ENCODE measurements around the gene PVR.
"Not testable (repeated sequence)": the region's sequence is repeated elsewhere in the genome, so short reads cannot be mapped to it uniquely, and the experiment has no call there.

PVR gene

DNA sequence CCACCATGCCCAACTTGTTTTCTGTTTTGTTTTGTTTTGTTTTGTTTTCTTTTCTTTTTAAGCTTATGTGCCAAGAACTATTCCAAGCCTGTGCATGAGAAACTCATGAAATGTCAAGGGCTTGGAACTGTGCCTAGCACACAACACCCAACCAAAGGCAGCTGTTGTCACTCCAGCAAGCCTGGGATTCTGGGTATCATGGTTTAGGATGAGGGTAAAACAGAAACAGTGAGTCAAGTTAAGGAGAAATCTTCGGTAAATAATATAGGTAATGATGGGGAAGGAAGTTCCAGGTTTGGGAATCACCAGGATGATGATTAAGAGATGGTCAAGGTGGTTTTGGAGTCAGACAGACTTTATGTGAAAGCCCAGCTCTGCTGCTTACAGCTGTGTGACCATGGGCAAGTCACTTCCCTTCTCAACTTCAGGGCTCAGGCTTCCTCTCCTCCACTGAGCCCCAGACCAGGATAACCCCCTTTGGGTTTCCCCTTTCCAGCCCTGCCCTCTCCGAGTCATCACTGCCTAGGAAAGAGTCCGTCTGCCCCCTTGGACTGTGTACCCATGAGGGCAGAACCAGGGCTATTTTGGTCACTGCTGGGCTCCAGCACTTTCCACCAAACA is 5.0 kb downstream of the PVR start:
- no peak for DNase-seq

DNA sequence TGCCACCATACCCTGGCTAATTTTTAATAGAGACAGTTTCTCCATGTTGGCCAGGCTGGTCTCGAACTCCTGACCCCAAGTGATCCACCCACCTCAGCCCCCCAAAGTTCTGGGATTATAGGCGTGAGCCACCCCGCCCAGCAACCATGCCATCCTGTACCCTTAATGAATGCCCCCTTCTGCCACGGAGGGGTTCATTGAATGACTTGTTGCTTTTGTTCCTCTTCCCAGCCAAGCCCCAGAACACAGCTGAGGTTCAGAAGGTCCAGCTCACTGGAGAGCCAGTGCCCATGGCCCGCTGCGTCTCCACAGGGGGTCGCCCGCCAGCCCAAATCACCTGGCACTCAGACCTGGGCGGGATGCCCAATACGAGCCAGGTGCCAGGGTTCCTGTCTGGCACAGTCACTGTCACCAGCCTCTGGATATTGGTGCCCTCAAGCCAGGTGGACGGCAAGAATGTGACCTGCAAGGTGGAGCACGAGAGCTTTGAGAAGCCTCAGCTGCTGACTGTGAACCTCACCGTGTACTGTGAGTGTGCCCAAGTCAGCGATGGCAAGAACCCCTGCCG is 6.0 kb downstream of the PVR start:
- DNase-seq = no peak

DNA sequence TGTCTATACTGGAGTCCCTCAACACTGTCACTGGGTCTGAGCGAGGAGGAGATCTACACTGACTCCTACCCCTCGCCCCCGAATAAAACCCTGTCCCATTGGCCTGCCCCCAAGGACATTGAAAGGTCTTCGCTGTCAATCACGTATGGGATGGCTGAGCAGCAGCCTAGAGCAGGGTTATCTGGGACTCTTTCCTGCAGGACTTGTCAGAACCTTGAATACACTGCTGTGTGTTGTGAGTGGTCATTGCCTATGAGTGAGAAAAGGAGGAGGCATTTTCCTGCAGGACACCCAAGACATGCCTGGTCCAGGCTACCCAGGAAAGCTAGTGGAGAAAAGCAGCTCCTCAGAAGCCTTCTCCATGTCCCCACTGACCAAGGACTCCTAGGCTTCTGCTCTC is 9.6 kb downstream of the PVR start:
- no peak for DNase-seq

DNA sequence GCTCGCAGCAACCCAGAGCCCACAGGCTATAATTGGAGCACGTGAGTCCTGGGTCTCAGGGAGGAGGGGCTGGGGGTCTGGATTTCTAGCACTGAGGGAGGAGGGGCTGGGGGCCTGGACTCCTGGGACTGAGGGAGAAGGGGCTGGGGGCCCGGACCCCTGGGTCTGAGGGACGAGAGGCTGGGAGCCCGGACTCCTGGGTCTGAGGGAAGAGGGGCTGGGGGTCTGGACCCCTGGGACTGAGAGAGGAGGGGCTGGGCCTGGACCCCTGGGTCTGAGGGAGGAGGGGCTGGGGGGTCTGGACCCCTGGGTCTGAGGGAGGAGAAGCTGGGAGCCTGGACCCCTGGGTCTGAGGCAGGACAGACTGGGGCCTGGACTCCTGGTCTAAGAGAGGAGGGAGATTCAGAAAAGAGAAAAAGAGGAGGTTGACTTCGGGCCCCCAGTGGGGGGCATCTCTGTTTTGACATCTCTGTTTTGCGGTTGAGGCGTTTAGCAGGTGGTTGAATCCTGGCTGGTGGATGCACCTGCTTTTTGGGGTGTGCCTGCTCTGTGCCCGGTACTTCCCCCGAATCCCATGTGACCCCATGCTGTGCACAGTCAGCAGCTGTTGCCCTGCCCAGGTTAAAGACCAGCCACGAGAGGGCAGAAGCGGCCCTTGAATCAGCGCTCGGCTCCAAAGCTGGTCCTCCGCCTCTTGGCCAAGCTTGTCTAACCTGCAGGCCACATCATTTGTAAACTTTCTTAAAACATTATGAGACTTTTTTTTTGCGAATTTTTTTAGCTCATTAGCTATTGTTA is 10.5 kb downstream of the PVR start:
- no peak for DNase-seq

- DNase-seq = peak; percentile 18
Observed at GRCh38 chr19:44657211-44657921, 13.7 kb downstream of the PVR start.

DNA sequence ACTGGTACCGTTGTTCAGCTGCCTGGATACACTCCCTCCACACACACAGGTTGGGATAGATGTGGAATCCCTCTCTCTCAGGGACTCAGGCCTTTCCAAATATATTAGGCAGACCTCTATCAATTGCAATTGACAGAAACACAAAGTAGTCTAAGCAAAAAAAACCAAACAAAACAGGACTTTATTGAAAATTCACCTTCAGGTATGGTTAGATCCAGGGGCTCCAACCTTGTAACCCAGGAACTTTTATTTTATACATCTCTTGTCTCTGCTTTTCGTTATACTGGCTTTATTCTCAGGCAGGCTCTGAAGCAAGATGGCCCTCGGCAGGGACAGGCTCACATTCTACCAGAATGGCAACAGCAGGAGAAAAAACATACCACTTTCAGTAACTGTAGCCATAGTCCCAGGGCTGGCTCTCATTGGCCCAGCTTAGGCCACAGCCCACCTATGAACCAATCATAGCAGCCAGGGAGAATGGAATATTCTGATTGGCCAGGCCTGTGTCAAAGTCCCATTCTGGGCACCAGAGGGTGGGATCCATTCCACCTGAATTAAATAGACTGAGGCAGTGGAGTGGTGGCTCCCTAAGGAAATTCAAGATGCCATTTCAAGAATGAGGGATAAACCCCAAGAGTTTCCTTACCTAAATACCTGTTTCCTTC is 14.5 kb downstream of the PVR start:
- DNase-seq = no peak

DNA sequence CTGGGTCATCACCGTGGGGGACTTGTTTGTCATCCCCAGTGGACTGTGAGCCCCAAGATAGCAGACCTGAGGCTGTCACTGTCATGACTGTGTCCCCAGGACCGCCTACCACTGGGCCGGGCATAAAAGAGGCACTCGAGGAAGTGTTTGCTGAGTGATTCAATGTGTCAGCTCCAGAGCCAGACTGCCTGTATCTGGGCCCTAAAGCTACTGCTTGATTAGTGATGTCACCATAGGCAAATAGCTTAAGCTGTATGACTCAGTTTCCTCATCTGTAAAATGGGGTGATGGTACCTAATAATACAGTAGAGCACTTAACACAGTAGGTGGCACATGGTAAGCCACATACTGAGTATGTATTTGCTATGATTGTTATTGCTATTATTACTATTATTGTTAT is 16.4 kb downstream of the PVR start:
- DNase-seq = no peak

GRCh38 chr19:44661205-44661604 is 17.5 kb downstream of the PVR start:
- DNase-seq = no peak

- no peak for DNase-seq
Observed at GRCh38 chr19:44661904-44662303, 18.2 kb downstream of the PVR start.

DNA sequence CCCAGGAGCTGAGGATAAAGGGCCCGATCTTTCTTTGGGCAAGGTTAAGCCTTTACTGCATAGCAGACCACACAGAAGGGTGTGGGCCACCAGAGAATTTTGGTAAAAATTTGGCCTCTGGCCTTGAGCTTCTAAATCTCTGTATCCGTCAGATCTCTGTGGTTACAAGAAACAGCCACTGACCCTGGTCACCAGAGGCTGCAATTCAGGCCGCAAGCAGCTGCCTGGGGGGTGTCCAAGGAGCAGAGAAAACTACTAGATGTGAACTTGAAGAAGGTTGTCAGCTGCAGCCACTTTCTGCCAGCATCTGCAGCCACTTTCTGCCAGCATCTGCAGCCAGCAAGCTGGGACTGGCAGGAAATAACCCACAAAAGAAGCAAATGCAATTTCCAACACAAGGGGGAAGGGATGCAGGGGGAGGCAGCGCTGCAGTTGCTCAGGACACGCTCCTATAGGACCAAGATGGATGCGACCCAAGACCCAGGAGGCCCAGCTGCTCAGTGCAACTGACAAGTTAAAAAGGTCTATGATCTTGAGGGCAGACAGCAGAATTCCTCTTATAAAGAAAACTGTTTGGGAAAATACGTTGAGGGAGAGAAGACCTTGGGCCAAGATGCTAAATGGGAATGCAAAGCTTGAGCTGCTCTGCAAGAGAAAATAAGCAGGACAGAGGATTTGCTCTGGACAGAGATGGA is 19.1 kb downstream of the PVR start:
- DNase-seq = no peak

DNA sequence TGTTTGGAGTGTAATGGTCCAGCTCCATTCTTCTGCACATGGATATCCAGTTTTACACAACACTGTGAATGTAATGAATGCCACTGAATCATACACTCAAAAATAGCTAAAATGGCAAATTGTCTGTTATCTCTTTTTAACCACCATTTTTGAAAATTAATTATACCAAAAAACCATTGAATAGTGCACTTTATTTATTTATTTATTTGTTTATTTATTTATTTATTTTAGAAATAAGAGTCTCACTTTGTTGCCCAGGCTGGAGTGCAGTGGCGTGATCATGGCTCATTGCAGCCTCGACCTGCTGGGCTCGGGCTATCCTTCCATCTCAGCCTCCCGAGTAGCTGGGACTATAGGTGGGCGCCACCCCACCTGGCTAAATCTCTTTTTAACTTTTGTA is 20.3 kb downstream of the PVR start:
- DNase-seq = no peak

- DNase-seq = no peak
Observed at GRCh38 chr19:44664976-44665375, 21.3 kb downstream of the PVR start.

DNA sequence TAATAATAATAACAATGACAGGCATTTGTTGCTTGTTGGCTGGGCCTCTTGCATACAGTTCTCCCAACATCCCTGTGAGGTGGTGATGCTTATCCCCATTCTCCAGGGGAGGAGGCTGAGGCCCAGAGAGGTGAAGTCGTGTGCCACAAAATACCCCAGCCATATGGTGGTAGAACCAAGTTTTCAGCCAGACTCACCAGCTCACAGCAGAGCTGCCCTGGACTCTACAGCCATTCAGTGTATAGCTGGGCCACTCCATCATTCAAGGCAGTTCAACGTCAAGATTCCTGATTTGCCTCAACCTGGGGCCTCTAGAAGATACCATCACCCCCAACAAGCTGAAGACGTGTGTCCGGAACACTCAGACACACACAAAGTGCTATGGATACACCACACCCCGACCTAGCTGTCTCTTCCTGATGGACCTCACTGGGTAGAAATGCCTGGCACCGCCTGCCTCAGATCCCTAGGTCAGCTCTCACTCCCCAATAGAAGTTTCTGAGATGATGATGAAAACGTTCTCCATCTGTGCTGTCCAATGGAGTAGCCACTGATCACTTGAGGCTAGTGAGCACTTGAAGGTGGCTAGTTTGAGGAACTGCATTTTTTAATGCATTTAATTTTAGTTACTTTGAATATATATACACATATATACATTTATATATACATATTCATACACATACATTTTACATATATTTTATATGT is 23.3 kb downstream of the PVR start:
- DNase-seq = no peak

GRCh38 chr19:44668985-44669764 is 25.5 kb downstream of the PVR start:
- no peak for DNase-seq

DNA sequence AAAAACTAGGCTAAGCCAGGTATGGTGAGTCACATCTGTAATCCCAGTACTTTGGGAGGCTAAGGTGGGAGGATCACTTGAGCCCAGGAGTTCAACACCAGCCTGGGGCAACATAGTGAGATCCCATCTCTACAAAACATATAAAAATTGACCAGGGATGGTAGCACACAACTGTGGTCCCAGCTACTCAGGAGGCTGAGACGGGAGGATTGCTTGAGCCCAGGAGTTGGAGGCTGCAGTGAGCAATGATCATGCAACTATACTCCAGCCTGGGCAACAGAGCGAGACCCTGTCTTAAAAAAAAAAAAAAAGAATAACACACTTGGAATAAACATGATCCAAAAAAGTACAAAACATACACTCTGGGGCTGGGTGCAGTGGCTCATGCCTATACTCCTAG is 26.3 kb downstream of the PVR start:
- DNase-seq = not testable (repeated sequence)

DNA sequence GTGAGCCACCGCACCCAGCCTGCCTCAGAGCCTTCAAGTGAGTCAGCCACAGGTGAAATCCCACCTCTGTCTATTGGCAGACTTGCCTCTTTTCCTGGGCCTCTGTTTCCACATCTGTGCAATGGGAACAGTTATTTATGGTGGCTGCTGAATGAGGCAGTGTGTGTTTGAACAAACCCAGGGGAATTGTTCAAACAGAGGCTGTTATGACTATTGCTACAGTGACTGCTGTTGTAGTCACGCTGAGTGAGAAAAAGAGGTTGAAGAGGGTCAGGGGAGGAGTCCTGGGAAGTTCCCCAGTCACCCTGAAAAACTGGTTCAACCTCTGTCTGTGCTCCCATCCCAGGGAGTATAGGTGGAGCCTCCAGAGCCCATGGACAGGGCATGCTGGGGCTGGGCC is 27.7 kb downstream of the PVR start, which contains the start of gene CEACAM19:
CEACAM19 (plus strand) TSS at position 83 of the 400 bp plus-strand sequence. CDS start 450 bp downstream, outside the sequence.
- no peak for DNase-seq

DNA sequence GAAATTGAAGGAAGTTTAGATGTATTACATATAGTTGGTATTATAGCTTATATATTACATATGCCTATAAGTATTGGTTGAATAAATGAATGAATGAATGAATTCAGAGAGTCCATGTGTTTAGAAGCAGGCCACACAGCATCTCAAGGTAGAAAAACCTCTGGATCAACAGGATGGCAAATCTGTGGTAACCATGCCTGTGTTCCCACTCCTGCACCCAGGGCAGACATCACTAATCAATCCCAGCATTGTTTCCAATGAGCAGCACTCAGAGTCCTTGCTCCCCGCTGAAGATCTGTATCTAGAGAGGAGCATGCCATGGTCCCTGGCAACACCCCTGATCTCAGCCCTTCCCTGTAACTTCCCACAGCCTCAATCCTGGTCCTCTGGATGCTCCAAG is 28.5 kb downstream of the PVR start:
- DNase-seq = no peak

DNA sequence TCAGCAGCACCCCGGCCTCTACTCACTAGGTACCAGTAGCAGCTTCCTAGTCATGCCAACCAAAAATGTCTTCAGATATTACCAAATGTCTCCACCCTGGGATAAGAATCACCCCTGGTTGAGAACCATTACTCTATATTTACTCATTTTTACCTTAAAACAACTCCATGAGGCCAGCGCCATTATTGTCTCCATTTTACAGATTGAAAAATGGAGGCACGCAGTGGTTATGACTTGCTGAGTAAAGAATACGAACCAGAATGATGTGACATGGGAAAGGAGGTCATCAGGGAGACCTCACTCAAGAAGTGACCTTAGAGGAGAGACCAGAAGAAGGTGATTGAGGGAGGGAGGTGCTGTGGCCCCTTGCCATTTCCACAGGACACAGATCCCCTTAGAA is 29.8 kb downstream of the PVR start:
- DNase-seq = no peak

DNA sequence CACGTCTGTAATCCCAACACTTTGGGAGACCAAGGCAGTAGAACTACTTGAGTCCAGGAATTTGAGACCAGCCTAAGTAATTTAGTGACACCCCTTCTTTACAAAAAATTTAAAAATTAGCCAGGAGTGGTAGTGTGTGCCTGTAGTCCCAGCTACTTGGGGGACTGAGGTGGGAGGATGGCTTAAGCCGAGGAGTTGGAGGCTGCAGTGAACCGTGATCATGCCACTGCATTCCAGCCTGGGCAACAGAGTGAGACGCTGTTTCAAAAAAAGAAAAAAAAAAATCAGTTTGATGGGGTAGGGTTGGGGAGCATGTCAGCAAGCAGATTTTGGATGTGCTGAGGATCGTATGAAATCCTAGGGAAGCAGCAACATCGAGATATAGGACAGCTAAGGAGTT is 31.8 kb downstream of the PVR start:
- no peak for DNase-seq

DNA sequence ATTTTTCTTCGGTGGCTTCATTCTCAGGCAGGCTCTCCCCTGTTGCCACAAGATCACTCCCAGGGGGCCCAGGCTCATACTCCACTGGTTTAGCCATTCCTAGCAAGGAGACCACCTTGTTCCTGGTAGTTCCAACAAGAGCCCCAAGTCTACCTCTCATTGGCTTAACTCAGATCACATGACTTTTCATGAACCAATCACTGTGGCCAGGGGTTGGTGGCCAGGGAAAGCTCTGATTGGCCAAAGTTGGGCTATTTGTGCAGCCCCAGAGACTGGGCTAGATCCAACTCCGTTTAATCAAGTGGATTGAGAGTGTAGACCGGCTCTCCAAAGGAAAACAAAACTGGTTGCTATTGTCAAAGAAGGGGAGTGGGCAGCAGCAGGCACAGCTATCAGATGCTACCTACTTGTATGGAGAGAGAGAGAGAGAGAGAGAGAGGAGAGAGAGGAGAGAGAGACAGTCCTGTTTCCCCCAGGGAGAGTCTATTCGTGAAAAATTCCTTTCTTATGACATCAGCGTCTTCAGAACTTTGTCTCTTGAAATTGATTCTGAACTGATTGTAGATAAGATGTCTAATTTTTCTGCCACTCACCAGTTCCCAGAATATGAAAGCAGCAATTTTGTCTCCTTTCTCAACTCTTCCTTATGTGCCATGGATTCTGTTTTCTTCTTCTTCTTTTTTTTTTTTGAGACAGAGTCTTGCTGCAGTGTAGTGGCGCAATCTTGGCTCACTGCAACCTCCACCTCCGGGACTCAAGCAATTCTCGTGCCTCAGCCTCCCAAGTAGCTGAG is 33.5 kb downstream of the PVR start:
- DNase-seq = no peak
